Measurements from ENCODE around the gene ENTPD7.

DNA sequence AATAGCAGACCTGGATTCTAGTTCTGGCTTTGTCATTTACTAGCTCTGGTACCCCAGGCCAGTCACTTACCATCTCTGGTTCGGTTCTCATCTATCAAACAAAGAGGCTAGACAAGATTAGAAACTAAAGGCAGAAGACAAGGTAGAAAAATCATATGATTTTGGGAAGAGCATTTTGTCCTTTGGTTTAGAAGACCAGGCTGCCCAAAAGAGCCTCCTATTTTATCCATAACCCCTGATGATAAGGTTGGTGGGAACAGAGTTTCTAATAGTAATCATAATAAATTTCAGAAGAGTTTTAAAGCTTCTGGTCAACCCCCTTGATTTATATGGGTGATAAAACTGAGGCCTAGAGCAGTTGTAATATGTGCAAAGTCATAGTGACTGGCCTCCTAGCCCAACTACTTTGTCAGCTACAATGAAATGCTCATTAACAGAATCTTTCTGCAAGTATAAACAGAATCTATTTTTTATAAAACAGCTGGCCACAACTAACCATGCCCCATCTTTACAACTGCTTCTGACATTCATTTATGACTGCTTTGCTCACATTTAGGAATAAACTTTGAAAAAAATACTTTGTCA is 49.2 kb downstream of the ENTPD7 start:
- TF ChIP-seq, protein P1, sequence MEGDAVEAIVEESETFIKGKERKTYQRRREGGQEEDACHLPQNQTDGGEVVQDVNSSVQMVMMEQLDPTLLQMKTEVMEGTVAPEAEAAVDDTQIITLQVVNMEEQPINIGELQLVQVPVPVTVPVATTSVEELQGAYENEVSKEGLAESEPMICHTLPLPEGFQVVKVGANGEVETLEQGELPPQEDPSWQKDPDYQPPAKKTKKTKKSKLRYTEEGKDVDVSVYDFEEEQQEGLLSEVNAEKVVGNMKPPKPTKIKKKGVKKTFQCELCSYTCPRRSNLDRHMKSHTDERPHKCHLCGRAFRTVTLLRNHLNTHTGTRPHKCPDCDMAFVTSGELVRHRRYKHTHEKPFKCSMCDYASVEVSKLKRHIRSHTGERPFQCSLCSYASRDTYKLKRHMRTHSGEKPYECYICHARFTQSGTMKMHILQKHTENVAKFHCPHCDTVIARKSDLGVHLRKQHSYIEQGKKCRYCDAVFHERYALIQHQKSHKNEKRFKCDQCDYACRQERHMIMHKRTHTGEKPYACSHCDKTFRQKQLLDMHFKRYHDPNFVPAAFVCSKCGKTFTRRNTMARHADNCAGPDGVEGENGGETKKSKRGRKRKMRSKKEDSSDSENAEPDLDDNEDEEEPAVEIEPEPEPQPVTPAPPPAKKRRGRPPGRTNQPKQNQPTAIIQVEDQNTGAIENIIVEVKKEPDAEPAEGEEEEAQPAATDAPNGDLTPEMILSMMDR (IDR thresholded peaks at IDR 0.05) = no peak
- TF ChIP-seq POLR2A (IDR thresholded peaks at IDR 0.05) = no peak
- no peak for TF ChIP-seq EP300 (IDR thresholded peaks at IDR 0.05)
